SK-N-MC (cell line): Measurements from ENCODE around the gene KCNMA1.

ENCODE experiments used
- DNase-seq: peaks from one replicate; pipeline ENCODE4 v3.0.0-alpha.2; 2011; ENCODE audit warnings: low read depth, low spot score
- H3K27ac ChIP-seq: fragments of 200-600 bp; sonication (generic); 2 replicates; pipeline ENCODE4 v1.5.1; 2016; ENCODE audit warnings: mixed run types
- H3K36me3 ChIP-seq: fragments of 200-600 bp; sonication (generic); 2 replicates; pipeline ENCODE4 v1.6.1; 2017; ENCODE audit warnings: antibody characterized with exemption, low read length, mixed read lengths; ENCODE audit not compliant: insufficient read depth
- H3K4me3 ChIP-seq: fragments of 200-600 bp; sonication (generic); 2 replicates; pipeline ENCODE4 v1.5.1; 2016
- H3K9ac ChIP-seq: fragments of 200-600 bp; sonication (generic); 2 replicates; pipeline ENCODE4 v1.8.0; 2017; ENCODE audit warnings: mixed run types, mixed read lengths; ENCODE audit not compliant: insufficient read length
- H3K9me3 ChIP-seq: fragments of 200-600 bp; sonication (generic); 2 replicates; pipeline ENCODE4 v1.6.1; 2017; ENCODE audit warnings: low read depth, mild to moderate bottlenecking, antibody characterized with exemption, low read length, moderate library complexity, mixed read lengths
- EZH2 ChIP-seq: fragments of 200-600 bp; sonication (generic); IDR thresholded peaks from one replicate; pipeline ENCODE4 v1.6.1; 2017; ENCODE audit warnings: antibody characterized with exemption
- FOXP2 ChIP-seq: optimal IDR thresholded peaks from 2 replicates; pipeline ENCODE3; 2011; ENCODE audit warnings: mild to moderate bottlenecking, moderate library complexity; ENCODE audit not compliant: insufficient read depth; ENCODE audit errors: extremely low read length, control extremely low read depth
- POLR2AphosphoS5 ChIP-seq: IDR thresholded peaks from 2 replicates; pipeline ENCODE4 v1.6.1; 2012; ENCODE audit warnings: mild to moderate bottlenecking, low read depth, low read length, borderline replicate concordance

The KCNMA1 gene

GRCh38 chr10:77313066-77313750 is 324.4 kb downstream of the KCNMA1 start:
- H3K27ac ChIP-seq: no peak overlapping the region
- no peaks in the 10 kb centered on the region for H3K36me3 ChIP-seq
- no peak for DNase-seq
- no peak overlapping the region for H3K9ac ChIP-seq
- TF ChIP-seq POLR2AphosphoS5 (no peak), FOXP2 (no peak)
- H3K9me3 ChIP-seq: no peaks in the 10 kb centered on the region
- H3K4me3 ChIP-seq: no peak overlapping the region

DNA sequence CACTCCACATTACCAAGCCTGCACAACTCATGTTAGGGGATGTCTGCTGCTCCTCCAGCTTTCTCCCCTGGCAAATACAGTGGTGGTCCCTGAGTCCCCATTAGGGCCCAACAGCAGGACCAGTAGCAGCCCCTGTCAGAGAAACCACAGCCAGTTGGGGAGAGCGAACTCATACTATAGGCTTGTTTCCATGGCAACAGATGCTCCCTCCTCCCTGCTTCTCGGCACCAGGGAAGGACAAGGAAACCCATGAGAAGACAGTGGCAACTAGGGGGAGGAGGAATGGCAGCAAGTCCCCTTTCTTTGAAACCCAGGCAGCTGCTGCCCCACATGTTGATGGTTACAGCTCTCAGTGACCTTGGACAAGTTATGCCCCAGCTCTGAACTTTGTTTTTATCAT is 326.4 kb downstream of the KCNMA1 start:
- Histone ChIP-seq H3K36me3 (no peaks in the 10 kb centered on the region), H3K9ac (no peak overlapping the region), H3K27ac (no peak overlapping the region), H3K9me3 (no peaks in the 10 kb centered on the region), H3K4me3 (no peak overlapping the region)
- no peak for DNase-seq
- TF ChIP-seq FOXP2: no peak
- no peak for TF ChIP-seq POLR2AphosphoS5
- TF ChIP-seq EZH2: no peak

DNA sequence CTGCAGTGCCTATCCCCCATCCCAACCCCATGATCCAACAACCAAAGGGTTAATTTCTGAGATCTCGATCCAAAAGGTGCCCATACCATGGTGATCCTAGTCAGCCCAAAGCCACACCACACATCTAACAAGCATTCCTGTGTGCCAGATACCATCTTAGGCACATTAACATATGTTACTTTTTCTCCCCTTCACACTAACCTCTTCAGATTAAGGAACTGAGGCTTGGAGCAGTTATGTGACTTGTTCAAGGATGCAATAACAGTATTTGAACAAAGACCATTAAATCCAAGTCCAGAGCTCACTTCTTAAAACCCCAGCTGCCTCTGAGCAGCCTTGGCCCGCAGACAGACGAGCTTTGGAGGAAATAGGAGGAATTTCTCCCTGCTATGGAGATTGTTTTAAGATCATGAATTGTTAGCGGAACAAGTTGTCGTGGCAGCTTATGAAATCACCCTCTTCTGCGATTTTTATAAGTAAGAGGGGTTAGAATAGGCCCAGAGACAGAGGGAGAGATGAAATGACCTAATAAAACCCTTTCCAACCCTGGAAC is 327.2 kb downstream of the KCNMA1 start:
- DNase-seq: no peak
- no peak overlapping the region for H3K4me3 ChIP-seq
- H3K9me3 ChIP-seq: no peaks in the 10 kb centered on the region
- H3K9ac ChIP-seq: no peak overlapping the region
- no peaks in the 10 kb centered on the region for H3K36me3 ChIP-seq
- TF ChIP-seq POLR2AphosphoS5 (no peak), EZH2 (no peak), FOXP2 (no peak)
- no peak overlapping the region for H3K27ac ChIP-seq

DNA sequence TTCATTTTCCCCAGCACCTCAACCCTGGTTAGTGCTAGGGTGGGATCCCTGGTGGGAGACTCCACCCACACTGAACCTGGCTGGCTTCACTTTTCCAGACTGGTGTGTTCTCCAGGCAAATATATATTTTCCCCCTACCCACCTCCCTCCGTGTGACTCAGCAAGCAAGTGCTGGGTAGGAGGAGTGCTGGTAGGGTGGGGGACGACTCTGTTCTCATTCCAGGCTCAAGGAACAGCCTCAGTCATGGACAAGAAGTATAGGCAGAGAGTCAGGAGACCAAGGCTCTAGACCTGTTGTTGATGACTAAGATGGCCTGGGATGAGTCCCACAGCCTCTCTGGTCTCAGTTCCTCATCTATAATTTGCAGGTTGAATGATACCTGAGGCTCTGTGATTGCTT is 328.1 kb downstream of the KCNMA1 start:
- no peaks in the 10 kb centered on the region for H3K9me3 ChIP-seq
- no peak overlapping the region for H3K27ac ChIP-seq
- no peak overlapping the region for H3K4me3 ChIP-seq
- H3K36me3 ChIP-seq: no peaks in the 10 kb centered on the region
- DNase-seq: no peak
- H3K9ac ChIP-seq: no peak overlapping the region
- TF ChIP-seq FOXP2 (no peak), EZH2 (no peak), POLR2AphosphoS5 (no peak)

DNA sequence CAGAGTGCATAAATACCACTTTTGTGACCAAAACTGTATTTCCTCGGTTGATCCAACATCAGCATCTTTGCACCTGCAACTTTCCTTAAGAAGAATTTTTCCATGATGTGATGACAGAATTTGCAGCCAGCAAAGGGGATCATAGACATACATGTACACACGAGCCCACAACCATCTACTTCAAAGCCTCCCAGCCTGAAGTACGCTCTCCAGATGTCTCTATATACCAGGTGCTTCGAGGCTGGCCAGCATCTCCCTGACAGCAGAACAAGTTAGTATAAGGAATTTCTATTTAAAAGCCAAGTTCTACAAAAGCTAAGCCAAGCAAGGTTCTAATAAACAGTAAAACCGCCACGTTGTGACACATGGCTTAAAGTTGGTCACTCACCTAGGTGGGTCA is 328.5 kb downstream of the KCNMA1 start:
- no peak overlapping the region for H3K9ac ChIP-seq
- no peak for DNase-seq
- no peak for TF ChIP-seq POLR2AphosphoS5
- TF ChIP-seq FOXP2: no peak
- no peak for TF ChIP-seq EZH2
- no peaks in the 10 kb centered on the region for H3K9me3 ChIP-seq
- no peaks in the 10 kb centered on the region for H3K36me3 ChIP-seq
- H3K4me3 ChIP-seq: no peak overlapping the region
- no peak overlapping the region for H3K27ac ChIP-seq

DNA sequence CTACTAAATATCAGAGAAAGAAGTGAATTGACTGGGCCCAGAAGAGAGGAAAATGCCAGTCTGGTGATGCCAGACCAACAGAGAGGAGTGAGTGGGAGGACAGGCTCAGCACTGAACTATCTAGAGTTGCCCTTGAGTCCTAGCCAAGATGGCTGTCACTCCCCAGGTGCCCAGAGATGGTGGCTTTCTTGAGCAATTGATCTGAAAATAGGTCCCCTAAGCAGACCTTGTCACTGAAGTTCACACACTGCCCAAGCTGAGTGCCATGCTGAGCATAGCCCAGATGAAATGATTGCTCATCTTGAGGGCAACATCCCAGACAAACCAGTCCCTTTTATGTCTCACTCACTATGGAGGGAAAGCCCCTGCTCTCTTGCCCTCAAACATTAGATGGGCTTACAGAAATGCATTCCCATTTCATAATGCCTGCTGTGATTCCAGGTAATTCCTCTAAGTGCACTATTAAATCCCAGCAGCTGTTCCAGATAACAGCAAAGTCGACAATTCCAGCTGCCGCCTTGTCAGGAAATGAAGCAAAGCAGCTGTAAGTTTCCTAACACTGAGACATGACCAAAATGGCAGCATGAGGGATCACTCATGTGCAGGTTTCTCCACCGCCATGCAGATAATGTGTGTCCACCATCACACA is 329.4 kb downstream of the KCNMA1 start:
- Histone ChIP-seq H3K9ac (no peak overlapping the region), H3K27ac (no peak overlapping the region), H3K4me3 (no peak overlapping the region), H3K36me3 (no peaks in the 10 kb centered on the region), H3K9me3 (no peaks in the 10 kb centered on the region)
- TF ChIP-seq FOXP2: no peak
- TF ChIP-seq POLR2AphosphoS5: no peak
- TF ChIP-seq EZH2: no peak
- no peak for DNase-seq

DNA sequence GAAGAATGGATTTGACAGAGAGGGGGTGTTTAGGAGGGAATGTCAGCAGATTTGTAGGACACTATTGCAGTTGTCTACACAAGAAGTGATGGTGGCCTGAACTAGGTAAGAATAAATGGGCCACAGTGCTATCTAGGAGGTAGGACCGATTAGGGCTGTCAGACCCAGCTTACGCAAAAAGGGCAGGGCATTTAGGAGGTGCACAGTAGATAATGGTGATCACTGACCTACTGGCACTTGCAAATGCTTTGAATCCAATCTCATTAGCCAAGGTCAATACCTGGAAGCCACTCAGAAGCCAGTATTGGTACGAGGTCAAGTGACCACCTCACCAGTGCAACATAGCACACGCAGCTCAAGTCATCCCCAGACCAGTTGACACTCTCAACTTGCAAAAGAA is 330.9 kb downstream of the KCNMA1 start:
- Histone ChIP-seq H3K4me3 (no peak overlapping the region), H3K36me3 (no peaks in the 10 kb centered on the region), H3K9me3 (no peaks in the 10 kb centered on the region), H3K9ac (no peak overlapping the region), H3K27ac (no peak overlapping the region)
- no peak for DNase-seq
- TF ChIP-seq POLR2AphosphoS5: no peak
- no peak for TF ChIP-seq EZH2
- TF ChIP-seq FOXP2: no peak

GRCh38 chr10:77305650-77306632 is 331.7 kb downstream of the KCNMA1 start:
- TF ChIP-seq EZH2 (no peak), FOXP2 (no peak), POLR2AphosphoS5 (no peak)
- Histone ChIP-seq H3K27ac (no peak overlapping the region), H3K36me3 (no peaks in the 10 kb centered on the region), H3K9ac (no peak overlapping the region), H3K4me3 (no peak overlapping the region), H3K9me3 (no peaks in the 10 kb centered on the region)
- no peak for DNase-seq
